ENCODE data around the gene MCEMP1.

DNA sequence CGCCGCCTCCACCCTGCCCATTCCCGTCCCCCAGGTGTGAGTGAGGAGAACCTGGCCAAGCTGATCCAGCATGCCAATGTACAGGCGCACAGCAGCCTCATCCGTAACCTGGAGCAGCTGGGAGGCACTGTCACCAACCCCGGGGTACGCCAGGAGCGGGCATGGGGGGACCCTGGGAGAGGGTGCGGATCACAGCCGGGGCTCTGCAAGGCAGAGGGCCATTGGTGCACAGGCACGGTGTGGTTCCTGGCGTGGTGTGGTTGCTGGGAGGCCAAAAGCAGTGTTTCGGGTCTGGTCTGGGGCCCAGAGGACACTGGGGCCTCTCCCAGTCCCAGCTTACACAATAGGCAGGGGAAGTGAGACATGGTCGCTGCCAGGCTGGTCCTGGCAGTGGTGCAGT, 31.7 kb upstream of the MCEMP1 start:
- TF ChIP-seq, protein P1, sequence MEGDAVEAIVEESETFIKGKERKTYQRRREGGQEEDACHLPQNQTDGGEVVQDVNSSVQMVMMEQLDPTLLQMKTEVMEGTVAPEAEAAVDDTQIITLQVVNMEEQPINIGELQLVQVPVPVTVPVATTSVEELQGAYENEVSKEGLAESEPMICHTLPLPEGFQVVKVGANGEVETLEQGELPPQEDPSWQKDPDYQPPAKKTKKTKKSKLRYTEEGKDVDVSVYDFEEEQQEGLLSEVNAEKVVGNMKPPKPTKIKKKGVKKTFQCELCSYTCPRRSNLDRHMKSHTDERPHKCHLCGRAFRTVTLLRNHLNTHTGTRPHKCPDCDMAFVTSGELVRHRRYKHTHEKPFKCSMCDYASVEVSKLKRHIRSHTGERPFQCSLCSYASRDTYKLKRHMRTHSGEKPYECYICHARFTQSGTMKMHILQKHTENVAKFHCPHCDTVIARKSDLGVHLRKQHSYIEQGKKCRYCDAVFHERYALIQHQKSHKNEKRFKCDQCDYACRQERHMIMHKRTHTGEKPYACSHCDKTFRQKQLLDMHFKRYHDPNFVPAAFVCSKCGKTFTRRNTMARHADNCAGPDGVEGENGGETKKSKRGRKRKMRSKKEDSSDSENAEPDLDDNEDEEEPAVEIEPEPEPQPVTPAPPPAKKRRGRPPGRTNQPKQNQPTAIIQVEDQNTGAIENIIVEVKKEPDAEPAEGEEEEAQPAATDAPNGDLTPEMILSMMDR (IDR thresholded peaks at IDR 0.05) = no peak
- TF ChIP-seq POLR2A (IDR thresholded peaks at IDR 0.05) = no peak
- TF ChIP-seq POLR2AphosphoS5 (IDR thresholded peaks at IDR 0.05; ENCODE audit: insufficient read depth in 1 of 2, low read depth in 1 of 2) = no peak
